ENCODE results near the gene ZBTB16. TPM values are rescaled to one million over a fixed set of nuclear protein-coding genes. Genes with fewer than 3 reads are reported as not detected.

Gene ZBTB16
- polyA plus RNA-seq, 1 donor: 2.8 TPM

GRCh38 chr11:114062272-114062671 is 2.8 kb downstream of the ZBTB16 start:
- DNase-seq: no peak
- Histone ChIP-seq H3K4me3 (ENCODE audit: low read length) (no peak overlapping the region), H3K27me3 (ENCODE audit: control insufficient read depth, insufficient read depth, low read length) (peaks cover 56% of the 10 kb centered on the region), H3K9me3 (ENCODE audit: control insufficient read depth, low read depth, low read length) (peaks cover 4% of the 10 kb centered on the region), H3K4me1 (ENCODE audit: control insufficient read depth, insufficient read depth, low read length) (peaks cover 15% of the 10 kb centered on the region), H3K36me3 (ENCODE audit: control insufficient read depth, insufficient read depth, low read length) (no peaks in the 10 kb centered on the region), H3K27ac (ENCODE audit: low read length) (no peak overlapping the region)
- WGBS (ENCODE audit: insufficient coverage, low lambda C conversion rate): no CpG with 5 or more reads among the region's 9 CpGs

- Histone ChIP-seq H3K27me3 (ENCODE audit: control insufficient read depth, insufficient read depth, low read length) (peaks cover 45% of the 10 kb centered on the region), H3K9me3 (ENCODE audit: control insufficient read depth, low read depth, low read length) (peaks cover 2% of the 10 kb centered on the region), H3K27ac (ENCODE audit: low read length) (no peak overlapping the region), H3K36me3 (ENCODE audit: control insufficient read depth, insufficient read depth, low read length) (no peaks in the 10 kb centered on the region), H3K4me1 (ENCODE audit: control insufficient read depth, insufficient read depth, low read length) (peaks cover 15% of the 10 kb centered on the region), H3K4me3 (ENCODE audit: low read length) (no peak overlapping the region)
- no peak for DNase-seq
- WGBS (ENCODE audit: insufficient coverage, low lambda C conversion rate): no CpG with 5 or more reads among the region's 26 CpGs
Observed at GRCh38 chr11:114063149-114063828, 3.8 kb downstream of the ZBTB16 start.

DNA sequence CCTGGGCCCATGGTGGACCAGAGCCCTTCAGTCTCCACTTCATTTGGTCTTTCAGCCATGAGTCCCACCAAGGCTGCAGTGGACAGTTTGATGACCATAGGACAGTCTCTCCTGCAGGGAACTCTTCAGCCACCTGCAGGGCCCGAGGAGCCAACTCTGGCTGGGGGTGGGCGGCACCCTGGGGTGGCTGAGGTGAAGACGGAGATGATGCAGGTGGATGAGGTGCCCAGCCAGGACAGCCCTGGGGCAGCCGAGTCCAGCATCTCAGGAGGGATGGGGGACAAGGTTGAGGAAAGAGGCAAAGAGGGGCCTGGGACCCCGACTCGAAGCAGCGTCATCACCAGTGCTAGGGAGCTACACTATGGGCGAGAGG is 4.3 kb downstream of the ZBTB16 start:
- H3K4me3 ChIP-seq (ENCODE audit: low read length): no peak overlapping the region
- no peaks in the 10 kb centered on the region for H3K9me3 ChIP-seq (ENCODE audit: control insufficient read depth, low read depth, low read length)
- no peaks in the 10 kb centered on the region for H3K36me3 ChIP-seq (ENCODE audit: control insufficient read depth, insufficient read depth, low read length)
- H3K27ac ChIP-seq (ENCODE audit: low read length): no peak overlapping the region
- no CpG with 5 or more reads among the region's 8 CpGs for WGBS (ENCODE audit: insufficient coverage, low lambda C conversion rate)
- DNase-seq: no peak
- H3K27me3 ChIP-seq (ENCODE audit: control insufficient read depth, insufficient read depth, low read length): peaks cover 40% of the 10 kb centered on the region
- peaks cover 12% of the 10 kb centered on the region for H3K4me1 ChIP-seq (ENCODE audit: control insufficient read depth, insufficient read depth, low read length)

- Histone ChIP-seq H3K36me3 (ENCODE audit: control insufficient read depth, insufficient read depth, low read length) (no peaks in the 10 kb centered on the region), H3K4me3 (ENCODE audit: low read length) (no peak overlapping the region), H3K9me3 (ENCODE audit: control insufficient read depth, low read depth, low read length) (no peaks in the 10 kb centered on the region), H3K4me1 (ENCODE audit: control insufficient read depth, insufficient read depth, low read length) (peaks cover 9% of the 10 kb centered on the region), H3K27me3 (ENCODE audit: control insufficient read depth, insufficient read depth, low read length) (peaks cover 36% of the 10 kb centered on the region), H3K27ac (ENCODE audit: low read length) (no peak overlapping the region)
- DNase-seq: no peak
- no CpG with 5 or more reads among the region's 14 CpGs for WGBS (ENCODE audit: insufficient coverage, low lambda C conversion rate)
Observed at GRCh38 chr11:114064216-114064615, 4.7 kb downstream of the ZBTB16 start.

GRCh38 chr11:114065094-114065493 is 5.6 kb downstream of the ZBTB16 start:
- H3K9me3 ChIP-seq (ENCODE audit: control insufficient read depth, low read depth, low read length): no peaks in the 10 kb centered on the region
- WGBS (ENCODE audit: insufficient coverage, low lambda C conversion rate): 80% methylated on average over 2 of the region's 4 CpGs
- peaks cover 8% of the 10 kb centered on the region for H3K4me1 ChIP-seq (ENCODE audit: control insufficient read depth, insufficient read depth, low read length)
- peaks cover 29% of the 10 kb centered on the region for H3K27me3 ChIP-seq (ENCODE audit: control insufficient read depth, insufficient read depth, low read length)
- no peak overlapping the region for H3K27ac ChIP-seq (ENCODE audit: low read length)
- no peaks in the 10 kb centered on the region for H3K36me3 ChIP-seq (ENCODE audit: control insufficient read depth, insufficient read depth, low read length)
- no peak overlapping the region for H3K4me3 ChIP-seq (ENCODE audit: low read length)
- DNase-seq: no peak

- H3K4me1 ChIP-seq (ENCODE audit: control insufficient read depth, insufficient read depth, low read length): peaks cover 5% of the 10 kb centered on the region
- H3K27ac ChIP-seq (ENCODE audit: low read length): no peak overlapping the region
- no peak overlapping the region for H3K4me3 ChIP-seq (ENCODE audit: low read length)
- H3K27me3 ChIP-seq (ENCODE audit: control insufficient read depth, insufficient read depth, low read length): peaks cover 25% of the 10 kb centered on the region
- no CpG with 5 or more reads among the region's 14 CpGs for WGBS (ENCODE audit: insufficient coverage, low lambda C conversion rate)
- no peaks in the 10 kb centered on the region for H3K36me3 ChIP-seq (ENCODE audit: control insufficient read depth, insufficient read depth, low read length)
- no peak for DNase-seq
- H3K9me3 ChIP-seq (ENCODE audit: control insufficient read depth, low read depth, low read length): no peaks in the 10 kb centered on the region
Observed at GRCh38 chr11:114066046-114066648, 6.6 kb downstream of the ZBTB16 start.

- H3K9me3 ChIP-seq (ENCODE audit: control insufficient read depth, low read depth, low read length): no peaks in the 10 kb centered on the region
- H3K36me3 ChIP-seq (ENCODE audit: control insufficient read depth, insufficient read depth, low read length): no peaks in the 10 kb centered on the region
- H3K27ac ChIP-seq (ENCODE audit: low read length): no peak overlapping the region
- H3K27me3 ChIP-seq (ENCODE audit: control insufficient read depth, insufficient read depth, low read length): peaks cover 5% of the 10 kb centered on the region
- 80% methylated on average over 1 of the region's 4 CpGs for WGBS (ENCODE audit: insufficient coverage, low lambda C conversion rate)
- no peak overlapping the region for H3K4me3 ChIP-seq (ENCODE audit: low read length)
- H3K4me1 ChIP-seq (ENCODE audit: control insufficient read depth, insufficient read depth, low read length): no peaks in the 10 kb centered on the region
- DNase-seq: no peak
Observed at GRCh38 chr11:114068327-114068726, 8.8 kb downstream of the ZBTB16 start.

- DNase-seq: no peak
- Histone ChIP-seq H3K36me3 (ENCODE audit: control insufficient read depth, insufficient read depth, low read length) (no peaks in the 10 kb centered on the region), H3K4me1 (ENCODE audit: control insufficient read depth, insufficient read depth, low read length) (no peaks in the 10 kb centered on the region), H3K27ac (ENCODE audit: low read length) (no peak overlapping the region), H3K27me3 (ENCODE audit: control insufficient read depth, insufficient read depth, low read length) (no peaks in the 10 kb centered on the region), H3K4me3 (ENCODE audit: low read length) (no peak overlapping the region), H3K9me3 (ENCODE audit: control insufficient read depth, low read depth, low read length) (no peaks in the 10 kb centered on the region)
- 98% methylated on average over 5 of the region's 7 CpGs for WGBS (ENCODE audit: insufficient coverage, low lambda C conversion rate)
Observed at GRCh38 chr11:114070464-114071139, 11.1 kb downstream of the ZBTB16 start.

GRCh38 chr11:114073007-114073827 is 13.7 kb downstream of the ZBTB16 start:
- H3K27me3 ChIP-seq (ENCODE audit: control insufficient read depth, insufficient read depth, low read length): peaks cover 9% of the 10 kb centered on the region
- no peak for DNase-seq
- H3K36me3 ChIP-seq (ENCODE audit: control insufficient read depth, insufficient read depth, low read length): no peaks in the 10 kb centered on the region
- no peak overlapping the region for H3K27ac ChIP-seq (ENCODE audit: low read length)
- no peaks in the 10 kb centered on the region for H3K9me3 ChIP-seq (ENCODE audit: control insufficient read depth, low read depth, low read length)
- H3K4me1 ChIP-seq (ENCODE audit: control insufficient read depth, insufficient read depth, low read length): peaks cover 18% of the 10 kb centered on the region
- WGBS (ENCODE audit: insufficient coverage, low lambda C conversion rate): no CpG with 5 or more reads among the region's 9 CpGs
- no peak overlapping the region for H3K4me3 ChIP-seq (ENCODE audit: low read length)

GRCh38 chr11:114073828-114074381 is 14.4 kb downstream of the ZBTB16 start:
- no peak for DNase-seq
- Histone ChIP-seq H3K27ac (ENCODE audit: low read length) (no peak overlapping the region), H3K27me3 (ENCODE audit: control insufficient read depth, insufficient read depth, low read length) (peaks cover 9% of the 10 kb centered on the region), H3K36me3 (ENCODE audit: control insufficient read depth, insufficient read depth, low read length) (no peaks in the 10 kb centered on the region), H3K4me1 (ENCODE audit: control insufficient read depth, insufficient read depth, low read length) (peaks cover 21% of the 10 kb centered on the region), H3K4me3 (ENCODE audit: low read length) (no peak overlapping the region), H3K9me3 (ENCODE audit: control insufficient read depth, low read depth, low read length) (no peaks in the 10 kb centered on the region)
- no CpG with 5 or more reads among the region's 11 CpGs for WGBS (ENCODE audit: insufficient coverage, low lambda C conversion rate)
